GM21737 (cell line): ENCODE data around the gene SLC25A48.

ENCODE experiments used
- ATAC-seq: cut with Tn5 transposase; IDR thresholded peaks from one replicate; pipeline ENCODE4 v1.9.1; 2021; ENCODE audit warnings: mild to moderate bottlenecking, moderate library complexity; ENCODE audit not compliant: unreplicated experiment

SLC25A48 gene

GRCh38 chr5:135834639-135835529 is at the start of gene SLC25A48:
Gene SLC25A48 (plus strand): TSS chr5:135834663. CDS start chr5:135834848, 185 bp downstream.
- no peak for ATAC-seq

- no peak for ATAC-seq
Observed at GRCh38 chr5:135800656-135801055, 33.8 kb upstream of the SLC25A48 start.

GRCh38 chr5:135810188-135810943 is 24.1 kb upstream of the SLC25A48 start:
- ATAC-seq, result no peak

- no peak for ATAC-seq
Observed at GRCh38 chr5:135811007-135811406, 23.5 kb upstream of the SLC25A48 start.

GRCh38 chr5:135813758-135814157 is 20.7 kb upstream of the SLC25A48 start:
- ATAC-seq, result no peak

- no peak for ATAC-seq
Observed at GRCh38 chr5:135814316-135814715, 20.1 kb upstream of the SLC25A48 start.

- ATAC-seq, result no peak
Observed at GRCh38 chr5:135814812-135815211, 19.7 kb upstream of the SLC25A48 start.

- ATAC-seq, result no peak
Observed at GRCh38 chr5:135821061-135821801, 13.2 kb upstream of the SLC25A48 start.

GRCh38 chr5:135821802-135822201 is 12.7 kb upstream of the SLC25A48 start:
- ATAC-seq, result no peak

- ATAC-seq, result no peak
Observed at GRCh38 chr5:135822286-135822685, 12.2 kb upstream of the SLC25A48 start.

GRCh38 chr5:135822959-135823358 is 11.5 kb upstream of the SLC25A48 start:
- ATAC-seq, result no peak

- no peak for ATAC-seq
Observed at GRCh38 chr5:135823881-135824280, 10.6 kb upstream of the SLC25A48 start.

GRCh38 chr5:135824541-135825041 is 9.9 kb upstream of the SLC25A48 start:
- ATAC-seq, result no peak

GRCh38 chr5:135825373-135826220 is 8.9 kb upstream of the SLC25A48 start:
- no peak for ATAC-seq

GRCh38 chr5:135826221-135826525 is 8.3 kb upstream of the SLC25A48 start:
- no peak for ATAC-seq

GRCh38 chr5:135826994-135827671 is 7.3 kb upstream of the SLC25A48 start:
- no peak for ATAC-seq

GRCh38 chr5:135827965-135828781 is 6.3 kb upstream of the SLC25A48 start:
- no peak for ATAC-seq

GRCh38 chr5:135828782-135829127 is 5.7 kb upstream of the SLC25A48 start:
- no peak for ATAC-seq

- no peak for ATAC-seq
Observed at GRCh38 chr5:135829179-135829578, 5.3 kb upstream of the SLC25A48 start.
